Epithelial cell of proximal tubule (primary cell): ENCODE measurements around the gene CNTN5. TPM values are rescaled to one million over a fixed set of nuclear protein-coding genes. Genes with fewer than 3 reads are reported as not detected.

Experiments used
- DNase-seq: peaks from one replicate; pipeline ENCODE4 v3.0.0-alpha.2; 2011; ENCODE audit warnings: low read depth
- H3K4me3 ChIP-seq: 2 replicates; pipeline ENCODE4 v1.5.1; 2011; ENCODE audit warnings: low read depth, mild to moderate bottlenecking, low read length
- total RNA-seq: library from RNA; depleted of rRNA; stranded (reverse); fragments of >200 nt; gene quantifications from 2 replicates; pipeline ENCODE4 v1.2.3, GENCODE V29; 2015
- TF ChIP-seq, protein P1 (sequence below): conservative IDR thresholded peaks from 2 replicates; pipeline ENCODE4 v1.5.1; 2012; ENCODE audit warnings: low read depth, mild to moderate bottlenecking, low read length

The CNTN5 gene
- total RNA-seq, 1 donor from 2014 or later, result not detected

DNA sequence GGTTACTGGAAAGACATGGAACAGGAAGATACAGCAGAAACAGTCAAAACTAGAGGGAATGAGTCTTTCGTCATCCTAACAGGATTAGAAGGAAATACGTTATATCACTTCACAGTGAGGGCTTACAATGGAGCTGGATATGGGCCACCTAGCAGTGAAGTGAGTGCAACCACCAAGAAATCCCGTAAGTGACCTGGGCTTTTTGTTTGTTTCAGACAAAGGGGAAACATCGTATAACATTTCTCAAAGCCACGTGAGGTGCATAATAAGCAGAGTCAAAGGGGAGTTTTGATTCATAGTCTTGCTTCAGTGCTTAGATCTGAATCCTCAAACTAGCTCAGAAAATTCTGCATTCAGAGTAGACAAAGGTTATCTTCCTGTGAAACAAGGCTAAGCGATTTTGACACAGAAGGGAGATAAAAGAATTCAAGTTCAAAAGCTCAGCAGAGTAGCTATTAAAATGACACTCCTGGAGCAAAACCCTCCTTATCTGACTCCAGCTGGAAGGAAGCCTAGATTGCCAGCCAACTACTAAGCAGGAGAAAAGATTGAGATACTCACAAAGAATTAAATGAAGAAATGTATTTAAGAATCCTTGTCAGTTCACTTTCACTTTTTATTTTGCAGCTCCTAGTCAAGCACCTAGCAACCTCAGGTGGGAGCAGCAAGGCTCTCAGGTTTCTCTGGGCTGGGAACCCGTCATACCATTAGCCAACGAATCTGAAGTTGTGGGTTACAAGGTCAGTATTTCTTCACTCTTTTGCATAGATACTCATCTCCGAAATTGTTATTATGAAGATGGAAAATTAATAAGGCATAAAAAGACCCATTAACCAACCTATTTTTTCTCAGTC lies 1319.9 kb downstream of the CNTN5 start:
- peak overlapping the region; percentile 4 for H3K4me3 ChIP-seq
- TF ChIP-seq, protein P1, sequence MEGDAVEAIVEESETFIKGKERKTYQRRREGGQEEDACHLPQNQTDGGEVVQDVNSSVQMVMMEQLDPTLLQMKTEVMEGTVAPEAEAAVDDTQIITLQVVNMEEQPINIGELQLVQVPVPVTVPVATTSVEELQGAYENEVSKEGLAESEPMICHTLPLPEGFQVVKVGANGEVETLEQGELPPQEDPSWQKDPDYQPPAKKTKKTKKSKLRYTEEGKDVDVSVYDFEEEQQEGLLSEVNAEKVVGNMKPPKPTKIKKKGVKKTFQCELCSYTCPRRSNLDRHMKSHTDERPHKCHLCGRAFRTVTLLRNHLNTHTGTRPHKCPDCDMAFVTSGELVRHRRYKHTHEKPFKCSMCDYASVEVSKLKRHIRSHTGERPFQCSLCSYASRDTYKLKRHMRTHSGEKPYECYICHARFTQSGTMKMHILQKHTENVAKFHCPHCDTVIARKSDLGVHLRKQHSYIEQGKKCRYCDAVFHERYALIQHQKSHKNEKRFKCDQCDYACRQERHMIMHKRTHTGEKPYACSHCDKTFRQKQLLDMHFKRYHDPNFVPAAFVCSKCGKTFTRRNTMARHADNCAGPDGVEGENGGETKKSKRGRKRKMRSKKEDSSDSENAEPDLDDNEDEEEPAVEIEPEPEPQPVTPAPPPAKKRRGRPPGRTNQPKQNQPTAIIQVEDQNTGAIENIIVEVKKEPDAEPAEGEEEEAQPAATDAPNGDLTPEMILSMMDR, result no peak
- DNase-seq, result no peak

- TF ChIP-seq, protein P1, result no peak
- DNase-seq, result no peak
- H3K4me3 ChIP-seq, result no peak overlapping the region
These were observed 1332.3 kb downstream of the CNTN5 start for GRCh38 chr11:100353083-100353482.

- H3K4me3 ChIP-seq, result no peak overlapping the region
- TF ChIP-seq, protein P1, result no peak
- DNase-seq, result no peak
These were observed 1334.0 kb downstream of the CNTN5 start for GRCh38 chr11:100354736-100355135.

GRCh38 chr11:100356035-100356434 lies 1335.3 kb downstream of the CNTN5 start:
- TF ChIP-seq, protein P1, result no peak
- no peak overlapping the region for H3K4me3 ChIP-seq
- no peak for DNase-seq

DNA sequence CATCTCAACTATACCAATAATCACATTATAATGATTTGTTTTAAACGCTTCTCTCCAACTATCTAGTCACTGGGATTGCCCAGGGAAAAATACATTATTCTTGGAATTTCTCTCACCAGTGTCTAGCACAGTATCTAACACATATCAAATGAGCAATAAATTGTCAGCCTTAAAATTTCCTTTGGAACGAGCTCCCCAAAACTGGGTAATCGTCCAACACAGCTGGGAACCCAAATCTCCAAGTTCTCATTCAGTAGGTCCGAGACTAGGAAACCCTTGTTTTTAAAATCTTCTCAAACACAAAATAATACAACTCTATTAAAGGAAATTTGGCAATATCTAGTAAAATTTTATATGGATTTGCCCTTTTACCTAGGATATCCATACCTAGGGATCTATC lies 1338.5 kb downstream of the CNTN5 start:
- TF ChIP-seq, protein P1, result no peak
- no peak for DNase-seq
- H3K4me3 ChIP-seq, result no peak overlapping the region

GRCh38 chr11:100367892-100368291 lies 1347.1 kb downstream of the CNTN5 start:
- DNase-seq, result no peak
- H3K4me3 ChIP-seq, result no peak overlapping the region
- TF ChIP-seq, protein P1, result no peak

DNA sequence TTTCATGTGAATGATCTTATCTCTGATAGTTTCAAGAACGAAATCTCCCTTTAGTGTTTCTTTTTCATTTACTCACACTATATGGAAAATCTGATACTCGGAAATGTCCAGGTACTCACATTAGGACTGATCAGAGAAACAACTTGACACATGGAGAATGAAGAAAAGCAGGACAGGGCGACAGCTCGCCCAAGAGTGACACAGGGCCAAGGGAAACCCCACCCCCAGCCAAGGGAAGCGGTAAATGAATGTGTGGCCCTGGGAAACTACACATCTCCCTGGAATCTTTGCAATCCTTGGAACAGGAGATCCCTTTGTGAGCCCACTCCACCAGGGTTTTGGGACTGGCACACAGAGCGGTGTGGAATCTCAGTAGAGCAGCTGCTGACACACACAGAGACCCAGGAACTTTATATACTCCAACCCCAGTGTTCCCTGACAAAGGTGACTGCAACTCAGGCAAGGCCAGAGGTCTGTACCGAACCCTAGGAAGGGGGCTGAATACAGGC lies 1362.7 kb downstream of the CNTN5 start:
- no peak overlapping the region for H3K4me3 ChIP-seq
- TF ChIP-seq, protein P1, result no peak
- DNase-seq, result no peak
